Skin epidermis (tissue), 12 donors: Measurements from ENCODE around the gene ATP1A2.
"Not testable (repeated sequence)": the region's sequence is repeated elsewhere in the genome, so short reads cannot be mapped to it uniquely, and the experiment has no call there.

Source experiments
- H3K27ac ChIP-seq, 21 experiments: fragments of 200-600 bp; sonication (generic) in 11 of 21; one replicate each; pipeline ENCODE4 v1.5.0; 2020; ENCODE audit warnings: mild to moderate bottlenecking in 3 of 21, inconsistent platforms in 2 of 21, moderate library complexity in 2 of 21
- H3K4me3 ChIP-seq, 7 experiments: fragments of 200-600 bp; sonication (generic) in 2 of 7; one replicate each; pipeline ENCODE4 v1.5.0; 2020; ENCODE audit warnings: inconsistent platforms in 2 of 7, mild to moderate bottlenecking in 2 of 7, moderate library complexity in 1 of 7

Gene ATP1A2

GRCh38 chr1:160097911-160098851 lies 17.4 kb upstream of the ATP1A2 start, which contains the start of gene IGSF8:
Gene IGSF8, minus strand, starts transcription at chr1:160098619. Its CDS starts 147 bp downstream, at chr1:160098472.
- H3K27ac ChIP-seq: peak within 1 kb of the TSS; percentile 63 to 94 (median 85)

GRCh38 chr1:160098852-160099561 lies 16.6 kb upstream of the ATP1A2 start:
- peak overlapping the region; percentile 26 to 78 (median 67) for H3K4me3 ChIP-seq

More at GRCh38 chr1:160097911-160098851, 17.4 kb upstream of the ATP1A2 start, which contains the start of gene IGSF8:
- peak within 1 kb of the TSS; percentile 53 to 81 (median 73) for H3K4me3 ChIP-seq

GRCh38 chr1:160099716-160100375 lies 15.7 kb upstream of the ATP1A2 start:
- H3K4me3 ChIP-seq: no peak overlapping the region
- H3K27ac ChIP-seq: peak overlapping the region in 14 of 21 experiments; percentile 54 to 94 (median 84)

More at GRCh38 chr1:160098852-160099561, 16.6 kb upstream of the ATP1A2 start:
- H3K27ac ChIP-seq: peak overlapping the region in 20 of 21 experiments; percentile 39 to 94 (median 85)

- Histone ChIP-seq H3K4me3 (no peak overlapping the region), H3K27ac (peak overlapping the region in 16 of 21 experiments; percentile 17 to 83 (median 47))
Measured at GRCh38 chr1:160101037-160101716, 14.4 kb upstream of the ATP1A2 start.

GRCh38 chr1:160101717-160102522 lies 13.6 kb upstream of the ATP1A2 start:
- Histone ChIP-seq H3K27ac (peak overlapping the region in 8 of 21 experiments; percentile 17 to 62 (median 44)), H3K4me3 (no peak overlapping the region)

GRCh38 chr1:160103658-160104408 lies 11.7 kb upstream of the ATP1A2 start:
- Histone ChIP-seq H3K4me3 (no peak overlapping the region), H3K27ac (no peak overlapping the region)

GRCh38 chr1:160104486-160104885 lies 11.1 kb upstream of the ATP1A2 start:
- Histone ChIP-seq H3K27ac (no peak overlapping the region), H3K4me3 (no peak overlapping the region)

- Histone ChIP-seq H3K27ac (no peak overlapping the region), H3K4me3 (no peak overlapping the region)
Measured at GRCh38 chr1:160105155-160105554, 10.4 kb upstream of the ATP1A2 start.

GRCh38 chr1:160107512-160107911 lies 8.0 kb upstream of the ATP1A2 start:
- no peak overlapping the region for H3K4me3 ChIP-seq
- no peak overlapping the region for H3K27ac ChIP-seq

GRCh38 chr1:160108888-160109662 lies 6.5 kb upstream of the ATP1A2 start:
- Histone ChIP-seq H3K27ac (no peak overlapping the region), H3K4me3 (no peak overlapping the region)

- Histone ChIP-seq H3K27ac (no peak overlapping the region), H3K4me3 (no peak overlapping the region)
Measured at GRCh38 chr1:160109686-160110085, 5.9 kb upstream of the ATP1A2 start.

GRCh38 chr1:160111462-160111861 lies 4.1 kb upstream of the ATP1A2 start:
- H3K4me3 ChIP-seq, H3K27ac ChIP-seq: not testable (repeated sequence)

- Histone ChIP-seq H3K27ac (no peak overlapping the region), H3K4me3 (no peak overlapping the region)
Measured at GRCh38 chr1:160112357-160112756, 3.2 kb upstream of the ATP1A2 start.

- Histone ChIP-seq H3K4me3 (no peak overlapping the region), H3K27ac (peak overlapping the region in 1 of 21 experiments; percentile 8)
Measured at GRCh38 chr1:160113407-160113806, 2.2 kb upstream of the ATP1A2 start.

GRCh38 chr1:160114085-160114484 lies 1.5 kb upstream of the ATP1A2 start:
- Histone ChIP-seq H3K4me3 (no peak overlapping the region), H3K27ac (peak overlapping the region in 1 of 21 experiments; percentile 8)

GRCh38 chr1:160116283-160117147 lies 956 bp downstream of the ATP1A2 start:
- Histone ChIP-seq H3K4me3 (no peak overlapping the region), H3K27ac (no peak overlapping the region)
